Neural cell (in vitro differentiated cells): ENCODE data around the gene CABLES2. TPM values are rescaled to one million over a fixed set of nuclear protein-coding genes. Genes with fewer than 3 reads are reported as not detected.

Source experiments
- H2AFZ ChIP-seq: fragments of 200-600, 300-800 bp; sonication (generic), shearing (Covaris generic); 2 replicates; pipeline ENCODE4 v1.6.0; 2014; ENCODE audit warnings: low read depth, mild to moderate bottlenecking, antibody characterized with exemption, low read length, moderate library complexity
- H3F3A ChIP-seq: fragments of 200-600 bp; shearing (Covaris generic); 2 replicates; pipeline ENCODE4 v1.6.1; 2016; ENCODE audit warnings: mild to moderate bottlenecking, moderate library complexity, mixed read lengths, antibody characterized with exemption, low read length; ENCODE audit not compliant: insufficient read depth, poor library complexity, severe bottlenecking
- H3K27ac ChIP-seq: fragments of 200-600, 300-800 bp; sonication (generic), shearing (Covaris generic); 2 replicates; pipeline ENCODE4 v1.5.1; 2014; ENCODE audit warnings: mild to moderate bottlenecking, low read length, moderate library complexity
- H3K27me3 ChIP-seq: fragments of 300-800, 200-600 bp; sonication (generic), shearing (Covaris generic); 2 replicates; pipeline ENCODE4 v1.6.0; 2014; ENCODE audit warnings: mild to moderate bottlenecking, low read depth, low read length, moderate library complexity; ENCODE audit not compliant: insufficient read depth
- H3K36me3 ChIP-seq: fragments of 300-800, 200-600 bp; sonication (generic), shearing (Covaris generic); 2 replicates; pipeline ENCODE4 v1.5.1; 2014; ENCODE audit warnings: mild to moderate bottlenecking, antibody characterized with exemption, low read length, moderate library complexity; ENCODE audit not compliant: insufficient read depth
- H3K4me2 ChIP-seq: fragments of 300-800, 200-600 bp; sonication (generic), shearing (Covaris generic); 2 replicates; pipeline ENCODE4 v1.6.0; 2014; ENCODE audit warnings: mild to moderate bottlenecking, low read length
- H3K4me3 ChIP-seq: fragments of 300-800, 200-600 bp; sonication (generic), shearing (Covaris generic); 2 replicates; pipeline ENCODE4 v1.5.1; 2014; ENCODE audit warnings: mild to moderate bottlenecking, low read length, moderate library complexity
- H3K79me2 ChIP-seq: fragments of 200-600 bp; shearing (Covaris generic); replicated peaks from 2 replicates; pipeline ENCODE4 v1.6.0; 2014; ENCODE audit warnings: mild to moderate bottlenecking, low read length, moderate library complexity; ENCODE audit not compliant: insufficient read depth
- H3K9ac ChIP-seq: fragments of 300-800, 200-600 bp; sonication (generic), shearing (Covaris generic); 2 replicates; pipeline ENCODE4 v1.6.1; 2016; ENCODE audit warnings: mild to moderate bottlenecking, low read length, mixed read lengths
- H3K9me2 ChIP-seq: fragments of 200-600 bp; shearing (Covaris generic); 2 replicates; pipeline ENCODE4 v1.6.1; 2016; ENCODE audit warnings: mild to moderate bottlenecking, low read length, mixed read lengths; ENCODE audit not compliant: insufficient read depth
- H3K9me3 ChIP-seq: fragments of 200-600, 300-800 bp; sonication (generic), shearing (Covaris generic); 2 replicates; pipeline ENCODE4 v1.6.1; 2016; ENCODE audit warnings: mild to moderate bottlenecking, mixed run types, low read length, moderate library complexity, mixed read lengths
- H4K20me1 ChIP-seq: fragments of 200-600 bp; shearing (Covaris generic); 2 replicates; pipeline ENCODE4 v1.6.1; 2016; ENCODE audit warnings: mild to moderate bottlenecking, mixed run types; ENCODE audit not compliant: insufficient read depth
- CTCF ChIP-seq: fragments of 450-650 bp; IDR thresholded peaks from 2 replicates; pipeline ENCODE4 v1.5.1; 2014; ENCODE audit warnings: antibody characterized with exemption, mild to moderate bottlenecking, moderate library complexity; ENCODE audit not compliant: poor library complexity, severe bottlenecking
- EP300 ChIP-seq: fragments of 450-650 bp; conservative IDR thresholded peaks from 2 replicates; pipeline ENCODE4 v1.6.1; 2014; ENCODE audit warnings: antibody characterized with exemption, mild to moderate bottlenecking, moderate library complexity; ENCODE audit not compliant: poor library complexity, severe bottlenecking
- EZH2 ChIP-seq: fragments of 200-600, 300-800 bp; shearing (Covaris generic), sonication (generic); IDR thresholded peaks from 2 replicates; pipeline ENCODE4 v1.6.1; 2014; ENCODE audit warnings: antibody characterized with exemption, low read length, borderline replicate concordance, mild to moderate bottlenecking; ENCODE audit not compliant: insufficient read depth, poor library complexity, severe bottlenecking
- MXI1 ChIP-seq: fragments of 450-650 bp; conservative IDR thresholded peaks from 2 replicates; pipeline ENCODE4 v1.6.1; 2014; ENCODE audit warnings: antibody characterized with exemption, mild to moderate bottlenecking; ENCODE audit not compliant: poor library complexity, severe bottlenecking
- POLR2AphosphoS5 ChIP-seq: IDR thresholded peaks from 2 replicates; pipeline ENCODE4 v1.6.1; 2012
- RAD21 ChIP-seq: fragments of 450-650 bp; conservative IDR thresholded peaks from 2 replicates; pipeline ENCODE4 v1.6.1; 2014; ENCODE audit warnings: antibody characterized with exemption, mild to moderate bottlenecking, moderate library complexity
- REST ChIP-seq: IDR thresholded peaks from 2 replicates; pipeline ENCODE4 v1.6.1; 2012; ENCODE audit warnings: borderline replicate concordance
- SMC3 ChIP-seq: fragments of 450-650 bp; conservative IDR thresholded peaks from 2 replicates; pipeline ENCODE4 v1.6.1; 2014; ENCODE audit warnings: antibody characterized with exemption, mild to moderate bottlenecking, moderate library complexity; ENCODE audit not compliant: poor library complexity
- TAF1 ChIP-seq: IDR thresholded peaks from 2 replicates; pipeline ENCODE4 v1.6.1; 2012; ENCODE audit warnings: low read depth
- polyA plus RNA-seq: library from polyadenylated mRNA; depleted of rRNA; stranded (reverse); fragments of >200 nt; gene quantifications from 2 replicates; pipeline ENCODE4 v1.2.3, GENCODE V29; 2014

Gene CABLES2
- polyA plus RNA-seq, 1 donor from 2014 or later: 8.3 TPM

- Histone ChIP-seq H3K27me3 (no peaks in the 10 kb centered on the region), H4K20me1 (no peaks in the 10 kb centered on the region), H3K27ac (no peak overlapping the region), H3K4me2 (no peak overlapping the region), H3K36me3 (no peaks in the 10 kb centered on the region), H3F3A (no peaks in the 10 kb centered on the region), H3K4me3 (no peak overlapping the region), H3K9ac (no peak overlapping the region), H3K9me3 (no peaks in the 10 kb centered on the region), H2AFZ (no peak overlapping the region), H3K9me2 (no peaks in the 10 kb centered on the region), H3K79me2 (no peaks in the 10 kb centered on the region)
- TF ChIP-seq EP300: no peak
Measured at GRCh38 chr20:62357187-62357667, 49.9 kb downstream of the CABLES2 start.

- H3F3A ChIP-seq: no peaks in the 10 kb centered on the region
- TF ChIP-seq CTCF (no peak), SMC3 (no peak), RAD21 (no peak), EP300 (no peak), MXI1 (no peak), EZH2 (no peak), REST (no peak), TAF1 (no peak), POLR2AphosphoS5 (no peak)
- no peaks in the 10 kb centered on the region for H3K9me2 ChIP-seq
- no peak overlapping the region for H3K9ac ChIP-seq
- H3K79me2 ChIP-seq: no peaks in the 10 kb centered on the region
- no peaks in the 10 kb centered on the region for H4K20me1 ChIP-seq
- H3K36me3 ChIP-seq: no peaks in the 10 kb centered on the region
- no peak overlapping the region for H3K27ac ChIP-seq
- H3K4me2 ChIP-seq: no peak overlapping the region
- H3K4me3 ChIP-seq: no peak overlapping the region
- H3K9me3 ChIP-seq: no peaks in the 10 kb centered on the region
- H3K27me3 ChIP-seq: no peaks in the 10 kb centered on the region
- H2AFZ ChIP-seq: no peak overlapping the region
Measured at GRCh38 chr20:62356589-62357186, 50.4 kb downstream of the CABLES2 start.
